ENCODE results near the gene GALNT18.

The GALNT18 gene

GRCh38 chr11:11615086-11615485 lies 6.7 kb downstream of the GALNT18 start:
- no peak for DNase-seq (ENCODE audit: low spot score)
- no peak for TF ChIP-seq CTCF (IDR thresholded peaks at IDR 0.05; ENCODE audit: extremely low read depth, missing control alignments)

DNA sequence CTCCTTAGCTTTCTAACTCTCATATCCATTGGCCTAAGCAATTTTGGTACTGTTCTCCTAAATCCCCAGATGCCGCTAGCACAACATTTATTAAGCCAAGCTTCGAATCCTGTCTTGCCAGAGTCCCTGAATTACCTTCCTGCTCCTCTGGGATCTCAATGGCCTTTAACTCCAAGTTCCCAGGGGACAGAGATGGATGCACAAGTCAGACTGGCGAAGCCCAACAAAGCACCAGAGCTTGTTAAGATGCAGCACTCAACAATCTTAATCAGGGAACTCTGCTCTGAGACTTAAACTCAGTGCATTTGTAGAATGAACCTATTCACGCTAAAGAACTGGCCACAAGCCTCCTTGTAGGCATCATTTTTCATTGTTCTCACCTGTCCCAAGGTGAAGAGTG lies 9.4 kb downstream of the GALNT18 start:
- DNase-seq (ENCODE audit: low spot score), result no peak
- TF ChIP-seq CTCF (IDR thresholded peaks at IDR 0.05; ENCODE audit: extremely low read depth, missing control alignments), result no peak

GRCh38 chr11:11611381-11611780 lies 10.4 kb downstream of the GALNT18 start:
- no peak for DNase-seq (ENCODE audit: low spot score)
- TF ChIP-seq CTCF (IDR thresholded peaks at IDR 0.05; ENCODE audit: extremely low read depth, missing control alignments), result no peak

DNA sequence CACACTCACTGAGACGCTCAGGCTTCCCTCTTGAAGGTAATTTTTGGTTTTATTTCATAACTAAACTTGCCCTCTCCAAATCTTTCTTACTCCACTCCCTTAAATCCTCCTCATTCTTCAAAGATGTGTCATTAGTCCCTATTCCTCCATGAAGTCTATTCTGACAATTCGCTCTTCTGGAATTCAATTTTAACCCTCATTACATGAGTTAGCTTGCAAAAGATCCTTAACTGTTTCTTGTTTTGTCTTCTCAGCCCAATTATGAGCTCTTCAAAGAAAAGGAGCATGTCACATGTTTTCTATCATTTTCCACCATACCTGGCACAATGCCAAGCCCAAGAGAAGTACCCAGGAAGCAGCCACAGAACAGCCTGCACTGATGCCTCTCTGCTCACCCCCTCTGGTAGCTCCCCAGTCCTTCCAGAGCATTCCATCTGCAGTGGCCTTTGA lies 13.0 kb downstream of the GALNT18 start:
- no peak for TF ChIP-seq CTCF (IDR thresholded peaks at IDR 0.05; ENCODE audit: extremely low read depth, missing control alignments)
- no peak for DNase-seq (ENCODE audit: low spot score)

DNA sequence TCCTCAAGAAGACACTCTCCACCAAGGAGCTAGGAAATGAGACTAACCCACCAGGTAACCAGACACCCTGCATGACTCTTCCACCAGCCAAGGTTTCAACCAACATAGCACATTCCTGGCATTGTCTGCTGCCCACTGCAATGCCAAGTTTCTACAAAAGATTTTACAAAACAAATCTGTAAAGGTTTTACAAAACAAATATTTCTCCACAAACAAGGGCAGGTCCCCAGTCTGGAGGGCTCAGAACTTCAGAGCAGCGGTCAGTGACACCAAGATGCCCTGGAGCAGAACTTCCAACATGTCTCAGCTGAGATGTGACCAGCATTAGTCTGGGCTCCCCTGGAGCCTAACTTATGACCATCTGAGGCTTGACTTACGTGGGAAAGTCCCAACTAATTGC lies 14.0 kb downstream of the GALNT18 start:
- TF ChIP-seq CTCF (IDR thresholded peaks at IDR 0.05; ENCODE audit: extremely low read depth, missing control alignments), result no peak
- no peak for DNase-seq (ENCODE audit: low spot score)

- TF ChIP-seq CTCF (IDR thresholded peaks at IDR 0.05; ENCODE audit: extremely low read depth, missing control alignments), result no peak
- DNase-seq (ENCODE audit: low spot score), result no peak
These were observed 15.9 kb downstream of the GALNT18 start for GRCh38 chr11:11605821-11606450.

GRCh38 chr11:11605181-11605580 lies 16.6 kb downstream of the GALNT18 start:
- no peak for TF ChIP-seq CTCF (IDR thresholded peaks at IDR 0.05; ENCODE audit: extremely low read depth, missing control alignments)
- no peak for DNase-seq (ENCODE audit: low spot score)
